Endodermal cell (in vitro differentiated cells): ENCODE results near the gene RAB20. TPM values are rescaled to one million over a fixed set of nuclear protein-coding genes. Genes with fewer than 3 reads are reported as not detected.

ENCODE experiments used
- DNase-seq: peaks from one replicate; pipeline ENCODE4 v3.0.0-alpha.2; 2017
- H3K27ac ChIP-seq: 2 replicates; pipeline ENCODE4 v1.5.1; 2013; ENCODE audit warnings: mild to moderate bottlenecking, low read depth, low read length, moderate library complexity
- H3K27me3 ChIP-seq: 2 replicates; pipeline ENCODE4 v1.6.1; 2013; ENCODE audit warnings: mild to moderate bottlenecking, low read length, moderate library complexity; ENCODE audit not compliant: insufficient read depth, control insufficient read depth, poor library complexity, severe bottlenecking
- H3K36me3 ChIP-seq: 2 replicates; pipeline ENCODE4 v1.7.0; 2013; ENCODE audit warnings: mild to moderate bottlenecking, low read length, moderate library complexity; ENCODE audit not compliant: control insufficient read depth, insufficient read depth
- H3K4me1 ChIP-seq: one replicate; pipeline ENCODE4 v1.7.0; 2013; ENCODE audit warnings: low read length; ENCODE audit not compliant: control insufficient read depth, insufficient read depth
- H3K4me3 ChIP-seq: 2 replicates; pipeline ENCODE4 v1.5.1; 2013; ENCODE audit warnings: mild to moderate bottlenecking, low read length, moderate library complexity
- H3K9ac ChIP-seq: 2 replicates; pipeline ENCODE4 v1.6.1; 2013; ENCODE audit warnings: mild to moderate bottlenecking, low read length, moderate library complexity; ENCODE audit not compliant: poor library complexity, severe bottlenecking; ENCODE audit errors: extremely low read depth
- H3K9me3 ChIP-seq: 2 replicates; pipeline ENCODE4 v1.6.1; 2013; ENCODE audit warnings: mild to moderate bottlenecking, low read length, moderate library complexity; ENCODE audit not compliant: control insufficient read depth
- H3K27ac Mint-ChIP-seq: 2 replicates; pipeline ENCODE4 v1.8.0; 2020; ENCODE audit warnings: mixed read lengths
- H3K27me3 Mint-ChIP-seq: 2 replicates; pipeline ENCODE4 v1.8.0; 2021; ENCODE audit warnings: mild to moderate bottlenecking, mixed read lengths; ENCODE audit not compliant: insufficient read depth
- H3K36me3 Mint-ChIP-seq: 2 replicates; pipeline ENCODE4 v1.8.0; 2020; ENCODE audit warnings: low read depth, mixed read lengths
- H3K4me1 Mint-ChIP-seq: 2 replicates; pipeline ENCODE4 v1.8.0; 2020; ENCODE audit warnings: mixed read lengths
- H3K4me3 Mint-ChIP-seq: 2 replicates; pipeline ENCODE4 v1.8.0; 2020; ENCODE audit warnings: mild to moderate bottlenecking, moderate library complexity, mixed read lengths
- H3K9me3 Mint-ChIP-seq: 2 replicates; pipeline ENCODE4 v1.8.0; 2020; ENCODE audit warnings: mild to moderate bottlenecking, mixed read lengths
- CTCF ChIP-seq: fragments of 200-600 bp; sonication (generic); conservative IDR thresholded peaks from 2 replicates; pipeline ENCODE4 v1.5.0; 2021; ENCODE audit warnings: antibody characterized with exemption, mild to moderate bottlenecking
- whole genome bisulfite sequencing, 2 experiments: methylation state at CpG; one replicate each; pipeline versions ENCODE4 v1.1.5 to v1.1.7; 2013; ENCODE audit warnings: missing lambda C conversion rate in 2 of 2, mixed read lengths in 1 of 2; ENCODE audit not compliant: insufficient coverage in 1 of 2, insufficient read length in 1 of 2; 5-methylcytosine and 5-hydroxymethylcytosine counted together
- total RNA-seq, 2 donors: library from RNA; stranded (reverse); fragmentation: NEBNext Ultra II Directional in 1 of 2; extraction: Animal tissue kit (Norgen Biotek cat#: 25700) in 1 of 2; gene quantifications; 2 replicates in 1 of 2; 3 replicates in 1 of 2; pipeline ENCODE4 v1.2.1, GENCODE V29; 2021

Gene RAB20
- total RNA-seq, 2 donors from 2014 or later: 12.6 to 14.2 TPM

GRCh38 chr13:110483386-110483968 is 78.0 kb downstream of the RAB20 start:
- Histone ChIP-seq H3K36me3 (peaks cover 82% of the 10 kb centered on the region), H3K4me1 (peaks cover 8% of the 10 kb centered on the region), H3K9me3 (no peaks in the 10 kb centered on the region), H3K27ac (no peak overlapping the region), H3K4me3 (no peak overlapping the region), H3K9ac (no peak overlapping the region), H3K27me3 (no peaks in the 10 kb centered on the region)
- peak overlapping the region; percentile 99 for H3K27ac Mint-ChIP-seq
- peaks cover 28% of the 10 kb centered on the region for H3K4me1 Mint-ChIP-seq
- peaks cover 71% of the 10 kb centered on the region for H3K36me3 Mint-ChIP-seq
- WGBS, 2 experiments: 90% methylated on average over 12 of the region's 13 CpGs
- no peaks in the 10 kb centered on the region for H3K27me3 Mint-ChIP-seq
- DNase-seq: no peak
- H3K4me3 Mint-ChIP-seq: no peak overlapping the region
- H3K9me3 Mint-ChIP-seq: no peaks in the 10 kb centered on the region
- no peak for TF ChIP-seq CTCF

GRCh38 chr13:110480161-110480560 is 81.4 kb downstream of the RAB20 start:
- H3K27me3 Mint-ChIP-seq: no peaks in the 10 kb centered on the region
- no peak overlapping the region for H3K4me3 ChIP-seq
- no peak overlapping the region for H3K27ac Mint-ChIP-seq
- H3K9me3 Mint-ChIP-seq: no peaks in the 10 kb centered on the region
- no peaks in the 10 kb centered on the region for H3K4me1 ChIP-seq
- H3K36me3 Mint-ChIP-seq: peaks cover 86% of the 10 kb centered on the region
- no peak overlapping the region for H3K27ac ChIP-seq
- no peak for DNase-seq
- H3K36me3 ChIP-seq: peaks cover 92% of the 10 kb centered on the region
- no peaks in the 10 kb centered on the region for H3K9me3 ChIP-seq
- H3K9ac ChIP-seq: no peak overlapping the region
- no peaks in the 10 kb centered on the region for H3K27me3 ChIP-seq
- peaks cover 16% of the 10 kb centered on the region for H3K4me1 Mint-ChIP-seq
- H3K4me3 Mint-ChIP-seq: no peak overlapping the region
- 84 to 90% methylated on average over 2 to 5 of the region's 5 CpGs for WGBS, 2 experiments
- TF ChIP-seq CTCF: no peak

DNA sequence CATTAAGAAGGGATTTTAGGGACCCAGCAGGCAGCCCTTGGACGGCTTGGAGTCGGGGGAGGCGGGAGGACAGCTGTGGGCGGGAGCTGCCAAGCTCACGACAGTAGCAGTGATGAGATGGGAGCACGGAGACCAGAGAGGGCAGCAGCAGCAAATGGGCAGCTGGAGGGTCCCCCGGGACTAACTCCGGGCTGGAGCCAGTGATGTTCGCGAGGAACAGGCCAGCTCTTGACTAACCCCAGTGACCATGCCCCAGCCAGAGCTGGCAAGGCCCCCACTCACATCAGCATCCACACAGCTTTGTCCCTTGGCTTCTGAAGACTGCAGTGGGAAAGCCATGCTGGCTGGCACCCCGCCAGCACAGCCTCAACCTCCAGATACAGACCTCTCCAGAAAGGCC is 81.9 kb downstream of the RAB20 start:
- Mint-ChIP-seq H3K27me3 (no peaks in the 10 kb centered on the region), H3K27ac (no peak overlapping the region), H3K4me1 (peaks cover 18% of the 10 kb centered on the region), H3K9me3 (no peaks in the 10 kb centered on the region), H3K36me3 (peaks cover 90% of the 10 kb centered on the region), H3K4me3 (no peak overlapping the region)
- Histone ChIP-seq H3K9ac (no peak overlapping the region), H3K9me3 (no peaks in the 10 kb centered on the region), H3K27ac (no peak overlapping the region), H3K4me1 (no peaks in the 10 kb centered on the region), H3K36me3 (peaks cover 92% of the 10 kb centered on the region), H3K27me3 (no peaks in the 10 kb centered on the region), H3K4me3 (no peak overlapping the region)
- no peak for TF ChIP-seq CTCF
- DNase-seq: no peak
- 93 to 94% methylated on average over 3 to 11 of the region's 11 CpGs for WGBS, 2 experiments
